PFSK-1 (cell line): Measurements from ENCODE around the gene POLA1.

Source experiments
- POLR2AphosphoS5 ChIP-seq: IDR thresholded peaks from 2 replicates; pipeline ENCODE4 v1.6.1; 2012; ENCODE audit warnings: low read depth, mild to moderate bottlenecking, control low read depth, low read length, moderate library complexity
- REST ChIP-seq, 2 experiments: IDR thresholded peaks; 2 replicates each; pipeline versions ENCODE4 v1.6.1 to v1.8.0; 2011 to 2012; ENCODE audit warnings: low read depth in 2 of 2, low read length in 2 of 2, control low read depth in 1 of 2, inconsistent platforms in 1 of 2, mild to moderate bottlenecking in 1 of 2, moderate library complexity in 1 of 2; ENCODE audit not compliant: insufficient read depth in 1 of 2
- SIN3A ChIP-seq: IDR thresholded peaks from 2 replicates; pipeline ENCODE4 v1.6.1; 2012; ENCODE audit warnings: mild to moderate bottlenecking, low read length, moderate library complexity, borderline replicate concordance; ENCODE audit not compliant: insufficient read depth
- TAF1 ChIP-seq: IDR thresholded peaks from 2 replicates; pipeline ENCODE4 v1.6.1; 2012; ENCODE audit warnings: low read length, control low read depth, borderline replicate concordance; ENCODE audit not compliant: insufficient read depth

- TF ChIP-seq TAF1 (no peak), POLR2AphosphoS5 (no peak), SIN3A (no peak), REST (IDR thresholded peaks at IDR 0.05; ENCODE audit: insufficient read depth in 1 of 2, low read depth in 2 of 2, low read length in 2 of 2) (no peak)
Measured at GRCh38 chrX:24777660-24778059, 83.9 kb downstream of the POLA1 start.
